ENCODE data around the gene PROK1.
A peak's percentile ranks its signal among the peaks of the same experiment; 100 is the strongest.

Gene PROK1

GRCh38 chr1:110488867-110489266 lies 37.9 kb downstream of the PROK1 start:
- DNase-seq (ENCODE audit: low read depth), result no peak

DNA sequence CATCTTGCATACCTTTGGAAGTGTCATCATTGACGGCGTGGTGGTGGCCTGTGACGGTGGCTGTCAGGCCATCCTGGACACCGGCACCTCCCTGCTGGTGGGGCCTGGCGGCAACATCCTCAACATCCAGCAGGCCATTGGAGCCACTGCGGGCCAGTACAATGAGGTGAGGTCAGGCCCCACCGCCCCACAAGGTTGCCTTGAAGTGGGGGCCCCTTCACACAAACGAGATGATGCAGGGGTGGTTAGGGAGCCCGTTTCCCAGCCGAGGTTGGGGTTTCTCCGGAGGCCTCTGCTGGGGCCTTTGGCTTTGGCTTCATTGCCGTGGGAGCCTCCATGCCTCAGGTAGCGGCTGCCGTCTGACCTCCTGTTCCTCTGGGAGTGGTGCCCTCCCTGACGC lies 38.5 kb downstream of the PROK1 start:
- DNase-seq (ENCODE audit: low read depth), result no peak

GRCh38 chr1:110489973-110490542 lies 39.1 kb downstream of the PROK1 start:
- no peak for DNase-seq (ENCODE audit: low read depth)

GRCh38 chr1:110490791-110491451 lies 40.0 kb downstream of the PROK1 start:
- no peak for DNase-seq (ENCODE audit: low read depth)

DNA sequence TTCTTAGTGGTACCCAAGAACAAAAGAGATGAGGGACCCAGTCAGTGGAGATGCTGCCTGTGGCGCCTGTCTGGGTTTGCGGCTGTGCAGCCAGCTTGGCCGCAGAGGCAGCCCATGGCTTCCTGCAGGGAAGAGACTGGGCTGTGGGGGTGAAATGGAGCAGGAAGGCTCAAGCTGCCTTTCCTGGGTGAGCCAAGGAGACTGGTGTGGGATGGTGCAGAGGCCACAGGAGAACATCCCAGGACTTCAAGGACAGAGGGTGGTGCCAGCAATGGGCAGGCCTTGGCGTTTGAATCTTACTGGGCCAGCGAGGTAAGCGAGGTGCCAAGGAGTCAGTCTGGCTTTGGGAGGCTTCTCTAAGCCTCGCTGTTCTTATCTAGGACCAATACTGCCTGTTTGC lies 41.6 kb downstream of the PROK1 start:
- no peak for DNase-seq (ENCODE audit: low read depth)

GRCh38 chr1:110493059-110493699 lies 42.2 kb downstream of the PROK1 start:
- no peak for DNase-seq (ENCODE audit: low read depth)

GRCh38 chr1:110494036-110494435 lies 43.1 kb downstream of the PROK1 start:
- DNase-seq (ENCODE audit: low read depth), result no peak

- DNase-seq (ENCODE audit: low read depth), result no peak
These were observed 43.8 kb downstream of the PROK1 start for GRCh38 chr1:110494522-110495406.

- DNase-seq (ENCODE audit: low read depth), result peak; percentile 49
These were observed 45.1 kb downstream of the PROK1 start for GRCh38 chr1:110495926-110496600.

DNA sequence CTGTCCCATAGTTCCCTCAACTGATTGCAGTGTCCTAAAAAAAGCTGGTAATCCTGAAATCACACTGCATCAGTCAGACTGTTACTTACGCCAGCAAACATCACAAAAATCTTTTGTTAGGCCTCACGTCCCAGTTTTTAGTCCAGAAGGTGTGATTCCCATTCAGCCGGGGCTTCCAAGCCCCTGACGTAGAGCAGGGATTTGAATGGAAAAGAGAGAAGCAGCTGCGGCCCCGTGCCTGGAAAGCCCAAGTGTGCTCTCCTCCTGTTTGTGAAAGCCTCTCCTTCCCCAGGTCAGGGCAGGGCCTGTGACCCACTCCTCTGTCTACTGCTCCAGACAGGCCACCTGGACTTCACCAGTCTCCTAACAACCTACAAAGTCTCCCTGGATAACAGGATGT lies 47.3 kb downstream of the PROK1 start:
- no peak for DNase-seq (ENCODE audit: low read depth)

DNA sequence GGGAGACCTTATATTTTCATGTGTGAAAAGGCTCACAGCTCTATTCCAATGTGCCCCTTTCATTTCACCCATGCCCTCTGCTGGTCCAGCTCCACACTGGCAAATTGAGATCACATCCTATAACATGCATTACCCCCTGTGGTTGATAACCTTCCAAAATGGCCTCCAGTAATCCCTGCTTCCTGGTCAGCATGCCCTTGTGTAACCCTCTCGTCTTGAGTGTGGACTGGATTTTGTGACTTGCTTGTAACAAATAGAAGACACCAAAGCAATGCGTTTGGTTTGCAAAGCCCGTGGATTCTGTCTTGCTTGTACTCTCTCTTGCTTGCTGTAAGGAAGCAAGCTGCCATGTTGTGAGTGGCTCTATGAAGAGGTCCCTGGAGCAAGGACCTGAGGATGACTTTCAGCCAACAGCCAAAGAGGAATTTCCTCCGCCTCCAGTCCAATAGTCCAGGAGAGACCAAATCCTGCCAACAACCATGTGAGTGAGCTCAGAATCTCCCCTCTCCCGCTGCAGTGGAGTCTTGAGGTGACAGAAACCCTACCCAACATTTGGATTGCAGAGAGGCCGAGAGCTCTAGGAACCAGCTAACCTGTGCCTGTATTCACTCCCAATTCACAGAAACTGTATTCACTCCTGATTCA lies 50.7 kb downstream of the PROK1 start:
- DNase-seq (ENCODE audit: low read depth), result no peak

DNA sequence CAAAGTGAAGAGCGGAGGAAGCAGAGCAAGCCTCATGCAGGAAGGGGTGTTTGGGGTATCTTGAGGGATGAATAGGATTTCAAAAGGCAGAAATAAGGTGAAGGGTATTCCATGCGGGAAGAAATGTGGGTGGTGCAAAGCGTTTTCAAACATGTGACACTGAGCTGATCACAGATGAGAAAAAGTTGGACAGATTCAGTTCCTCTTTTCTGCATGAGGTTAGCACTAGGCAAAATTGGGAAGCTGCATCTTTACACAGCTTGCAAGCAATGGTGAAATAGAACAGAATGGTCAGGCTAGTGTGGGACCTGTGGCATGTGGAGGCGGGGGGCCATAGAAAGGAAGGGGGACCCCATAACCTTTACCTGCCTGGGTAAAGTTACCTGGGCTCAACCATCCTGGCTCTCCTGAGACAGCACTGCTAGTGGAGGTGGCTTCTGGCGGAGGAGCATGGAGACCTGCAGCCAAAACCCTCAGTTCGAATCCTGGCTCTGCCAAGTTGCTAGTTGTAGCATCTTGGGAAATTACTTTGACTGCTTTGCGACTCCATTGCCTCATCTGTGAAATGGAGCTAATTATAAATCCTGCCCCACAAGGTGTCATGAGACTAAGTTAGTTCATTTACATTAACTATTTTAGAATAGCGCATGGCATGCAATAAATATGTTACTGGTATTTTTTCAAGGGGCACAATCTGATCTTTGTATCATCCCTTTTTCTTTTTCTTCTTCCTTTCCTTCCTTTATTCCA lies 51.6 kb downstream of the PROK1 start:
- DNase-seq (ENCODE audit: low read depth), result no peak

GRCh38 chr1:110503471-110503870 lies 52.5 kb downstream of the PROK1 start:
- DNase-seq (ENCODE audit: low read depth), result no peak

- DNase-seq (ENCODE audit: low read depth), result no peak
These were observed 53.3 kb downstream of the PROK1 start for GRCh38 chr1:110504226-110504625.

DNA sequence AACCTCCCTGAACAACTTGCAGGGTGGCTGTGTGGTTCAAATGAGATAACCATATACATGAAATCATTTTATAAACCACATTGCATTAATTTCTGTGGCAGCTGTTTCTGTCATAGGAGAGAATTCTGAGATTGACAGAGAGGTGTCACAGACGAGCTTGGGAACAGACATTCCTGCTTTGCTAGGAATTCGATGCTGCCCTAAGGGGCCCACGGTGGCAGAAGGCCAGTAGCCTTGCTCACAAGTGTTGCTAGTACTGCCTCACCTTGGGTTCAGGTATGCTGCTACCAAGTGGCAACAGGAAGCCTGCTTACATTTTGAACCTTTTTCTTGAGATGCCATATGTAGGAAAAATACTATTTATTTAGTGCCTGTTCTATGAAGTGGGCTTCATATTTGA lies 54.6 kb downstream of the PROK1 start:
- no peak for DNase-seq (ENCODE audit: low read depth)

DNA sequence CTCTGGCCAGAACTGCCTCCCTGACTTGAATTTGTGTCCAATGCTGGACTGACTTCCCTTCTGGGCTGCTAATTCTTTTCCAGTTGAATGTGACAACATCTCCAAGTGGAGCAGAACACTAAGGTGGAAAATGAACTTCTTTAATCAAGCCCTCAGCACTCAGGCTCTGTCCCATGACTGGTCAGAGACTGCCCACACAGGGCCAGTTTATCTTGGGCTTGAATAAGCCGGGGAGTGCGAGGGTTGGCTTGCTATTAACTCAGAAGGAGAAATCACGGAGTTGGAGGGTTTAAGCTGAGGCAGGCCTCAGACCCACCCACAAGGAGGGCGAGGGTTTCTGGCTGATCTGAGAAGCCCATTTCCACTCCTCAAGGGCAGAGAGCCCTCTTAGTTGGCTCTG lies 55.6 kb downstream of the PROK1 start:
- DNase-seq (ENCODE audit: low read depth), result no peak
